Keratinocyte (primary cell): ENCODE measurements around the gene SPTAN1.

ENCODE experiments used
- CTCF ChIP-seq, 3 experiments: IDR thresholded peaks in 1 of 3; conservative IDR thresholded peaks in 1 of 3; optimal IDR thresholded peaks in 1 of 3; 2 replicates in 2 of 3; 3 replicates in 1 of 3; pipeline versions ENCODE3 to v1.5.1; 2011; ENCODE audit warnings: low read length in 3 of 3, mild to moderate bottlenecking in 3 of 3, moderate library complexity in 2 of 3, control low read depth in 1 of 3, inconsistent platforms in 1 of 3; ENCODE audit not compliant: insufficient read depth in 2 of 3; ENCODE audit errors: extremely low read depth in 1 of 3
- EZH2 ChIP-seq: IDR thresholded peaks from one replicate; pipeline ENCODE4 v1.6.1; 2012; ENCODE audit warnings: inconsistent platforms, mild to moderate bottlenecking, low read length, moderate library complexity

- TF ChIP-seq CTCF (optimal IDR thresholded peaks at IDR 0.05 in 1 of 3, IDR thresholded peaks at IDR 0.05 in 1 of 3, conservative IDR thresholded peaks at IDR 0.05 in 1 of 3; ENCODE audit: extremely low read depth in 1 of 3, insufficient read depth in 2 of 3, low read length in 3 of 3) (no peak), EZH2 (no peak)
Observed at GRCh38 chr9:128552153-128552743, at the start of gene SPTAN1.
